Loucy (cell line): ENCODE data around the gene TUBB2B.

Experiments
- EZH2phosphoT487 ChIP-seq: fragments of 200-600 bp; IDR thresholded peaks from 2 replicates; pipeline ENCODE4 v1.6.1; 2018; ENCODE audit warnings: antibody characterized with exemption, mild to moderate bottlenecking, moderate library complexity, borderline replicate concordance
- TF ChIP-seq, protein P1 (sequence below): fragments of 200-600 bp; sonication (generic); conservative IDR thresholded peaks from 2 replicates; pipeline ENCODE4 v1.5.1; 2014; ENCODE audit warnings: mild to moderate bottlenecking, antibody characterized with exemption, low read length

GRCh38 chr6:3271756-3272155 is 44.3 kb upstream of the TUBB2B start:
- TF ChIP-seq, protein P1, sequence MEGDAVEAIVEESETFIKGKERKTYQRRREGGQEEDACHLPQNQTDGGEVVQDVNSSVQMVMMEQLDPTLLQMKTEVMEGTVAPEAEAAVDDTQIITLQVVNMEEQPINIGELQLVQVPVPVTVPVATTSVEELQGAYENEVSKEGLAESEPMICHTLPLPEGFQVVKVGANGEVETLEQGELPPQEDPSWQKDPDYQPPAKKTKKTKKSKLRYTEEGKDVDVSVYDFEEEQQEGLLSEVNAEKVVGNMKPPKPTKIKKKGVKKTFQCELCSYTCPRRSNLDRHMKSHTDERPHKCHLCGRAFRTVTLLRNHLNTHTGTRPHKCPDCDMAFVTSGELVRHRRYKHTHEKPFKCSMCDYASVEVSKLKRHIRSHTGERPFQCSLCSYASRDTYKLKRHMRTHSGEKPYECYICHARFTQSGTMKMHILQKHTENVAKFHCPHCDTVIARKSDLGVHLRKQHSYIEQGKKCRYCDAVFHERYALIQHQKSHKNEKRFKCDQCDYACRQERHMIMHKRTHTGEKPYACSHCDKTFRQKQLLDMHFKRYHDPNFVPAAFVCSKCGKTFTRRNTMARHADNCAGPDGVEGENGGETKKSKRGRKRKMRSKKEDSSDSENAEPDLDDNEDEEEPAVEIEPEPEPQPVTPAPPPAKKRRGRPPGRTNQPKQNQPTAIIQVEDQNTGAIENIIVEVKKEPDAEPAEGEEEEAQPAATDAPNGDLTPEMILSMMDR, result no peak
- TF ChIP-seq EZH2phosphoT487, result no peak
